ENCODE data around the gene BCL10. TPM values are rescaled to one million over a fixed set of nuclear protein-coding genes. Genes with fewer than 3 reads are reported as not detected.

BCL10 gene
- total and polyA plus RNA-seq, 2 of the 13 experiments (the other 11 are each of a cell fraction or from before 2014, with no cell fraction given) = 3.7 to 14.1 TPM

DNA sequence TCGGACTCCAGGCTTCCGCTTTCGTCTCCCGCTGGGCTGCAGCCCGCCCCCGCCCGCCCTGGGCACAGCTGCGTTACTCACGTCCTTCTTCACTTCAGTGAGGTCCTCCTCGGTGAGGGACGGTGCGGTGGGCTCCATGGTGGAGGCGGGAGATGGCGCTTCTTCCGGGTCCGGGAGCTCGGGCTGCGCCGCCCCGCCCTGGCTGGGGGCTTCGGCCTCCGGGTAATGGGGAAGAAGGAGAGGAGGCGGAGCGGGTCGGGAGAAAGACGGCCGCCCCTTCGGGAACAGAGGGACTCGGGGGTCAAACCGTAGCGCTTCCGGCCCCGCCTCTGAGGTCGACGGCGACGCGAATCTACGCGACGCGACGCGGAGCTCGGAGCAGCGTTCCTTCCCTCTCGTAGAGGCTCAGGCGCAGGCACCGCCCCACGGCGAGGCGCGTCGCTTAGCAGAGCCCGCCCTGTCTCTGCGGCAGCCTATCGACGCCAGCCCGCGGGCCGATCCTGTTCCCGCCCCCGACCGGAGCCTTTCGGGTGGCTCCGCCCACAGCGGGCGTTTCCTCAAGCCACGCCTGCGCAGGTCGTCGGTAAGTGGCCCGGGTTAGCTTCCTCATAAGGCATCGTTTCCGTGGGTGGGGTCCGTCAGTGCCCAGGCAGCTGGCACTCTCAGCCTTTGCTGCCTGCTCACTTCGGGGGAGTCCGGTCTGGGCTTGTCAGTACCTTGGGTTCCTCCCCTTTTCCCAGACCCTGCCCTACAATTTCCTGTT, at the start of gene BCL10 (continued):
- TF ChIP-seq YEATS2 (CRISPR knock-in tag; IDR thresholded peaks at IDR 0.05; ENCODE audit: borderline replicate concordance) (peak; percentile 76), ZNF674 (CRISPR knock-in tag; IDR thresholded peaks at IDR 0.05; ENCODE audit: low read depth) (no peak), ZSCAN21 (CRISPR knock-in tag; IDR thresholded peaks at IDR 0.05; ENCODE audit: borderline replicate concordance) (peak; percentile 63), SP4 (CRISPR knock-in tag; IDR thresholded peaks at IDR 0.05) (peak; percentile 98), ZNF670 (CRISPR knock-in tag; IDR thresholded peaks at IDR 0.05; ENCODE audit: borderline replicate concordance) (no peak), SMAD1 (CRISPR knock-in tag; IDR thresholded peaks at IDR 0.05; ENCODE audit: borderline replicate concordance, low read depth) (0 out of 2 replicates have a peak, but pooled peaks have one; percentile 48), MLLT10 (CRISPR knock-in tag; IDR thresholded peaks at IDR 0.05) (no peak), FOXJ3 (CRISPR knock-in tag; IDR thresholded peaks at IDR 0.05; ENCODE audit: borderline replicate concordance) (no peak), HNRNPL (IDR thresholded peaks at IDR 0.05; ENCODE audit: low read depth, low read length) (no peak), ZNF24 (IDR thresholded peaks at IDR 0.05) (no peak), ZMYM2 (CRISPR knock-in tag; IDR thresholded peaks at IDR 0.05) (no peak), SMARCC2 (IDR thresholded peaks at IDR 0.05) (no peak), SRSF4 (IDR thresholded peaks at IDR 0.05; ENCODE audit: low read depth, low read length, poor library complexity, severe bottlenecking) (no peak)
- TF ChIP-seq, protein P1, sequence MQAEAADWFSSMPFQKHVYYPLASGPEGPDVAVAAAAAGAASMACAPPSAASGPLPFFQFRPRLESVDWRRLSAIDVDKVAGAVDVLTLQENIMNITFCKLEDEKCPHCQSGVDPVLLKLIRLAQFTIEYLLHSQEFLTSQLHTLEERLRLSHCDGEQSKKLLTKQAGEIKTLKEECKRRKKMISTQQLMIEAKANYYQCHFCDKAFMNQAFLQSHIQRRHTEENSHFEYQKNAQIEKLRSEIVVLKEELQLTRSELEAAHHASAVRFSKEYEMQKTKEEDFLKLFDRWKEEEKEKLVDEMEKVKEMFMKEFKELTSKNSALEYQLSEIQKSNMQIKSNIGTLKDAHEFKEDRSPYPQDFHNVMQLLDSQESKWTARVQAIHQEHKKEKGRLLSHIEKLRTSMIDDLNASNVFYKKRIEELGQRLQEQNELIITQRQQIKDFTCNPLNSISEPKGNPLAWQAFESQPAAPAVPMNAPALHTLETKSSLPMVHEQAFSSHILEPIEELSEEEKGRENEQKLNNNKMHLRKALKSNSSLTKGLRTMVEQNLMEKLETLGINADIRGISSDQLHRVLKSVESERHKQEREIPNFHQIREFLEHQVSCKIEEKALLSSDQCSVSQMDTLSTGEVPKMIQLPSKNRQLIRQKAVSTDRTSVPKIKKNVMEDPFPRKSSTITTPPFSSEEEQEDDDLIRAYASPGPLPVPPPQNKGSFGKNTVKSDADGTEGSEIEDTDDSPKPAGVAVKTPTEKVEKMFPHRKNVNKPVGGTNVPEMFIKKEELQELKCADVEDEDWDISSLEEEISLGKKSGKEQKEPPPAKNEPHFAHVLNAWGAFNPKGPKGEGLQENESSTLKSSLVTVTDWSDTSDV (CRISPR knock-in tag; IDR thresholded peaks at IDR 0.05) = no peak
- TF ChIP-seq, protein P2, sequence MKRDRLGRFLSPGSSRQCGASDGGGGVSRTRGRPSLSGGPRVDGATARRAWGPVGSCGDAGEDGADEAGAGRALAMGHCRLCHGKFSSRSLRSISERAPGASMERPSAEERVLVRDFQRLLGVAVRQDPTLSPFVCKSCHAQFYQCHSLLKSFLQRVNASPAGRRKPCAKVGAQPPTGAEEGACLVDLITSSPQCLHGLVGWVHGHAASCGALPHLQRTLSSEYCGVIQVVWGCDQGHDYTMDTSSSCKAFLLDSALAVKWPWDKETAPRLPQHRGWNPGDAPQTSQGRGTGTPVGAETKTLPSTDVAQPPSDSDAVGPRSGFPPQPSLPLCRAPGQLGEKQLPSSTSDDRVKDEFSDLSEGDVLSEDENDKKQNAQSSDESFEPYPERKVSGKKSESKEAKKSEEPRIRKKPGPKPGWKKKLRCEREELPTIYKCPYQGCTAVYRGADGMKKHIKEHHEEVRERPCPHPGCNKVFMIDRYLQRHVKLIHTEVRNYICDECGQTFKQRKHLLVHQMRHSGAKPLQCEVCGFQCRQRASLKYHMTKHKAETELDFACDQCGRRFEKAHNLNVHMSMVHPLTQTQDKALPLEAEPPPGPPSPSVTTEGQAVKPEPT (CRISPR knock-in tag; IDR thresholded peaks at IDR 0.05; ENCODE audit: low read depth) = no peak
- TF ChIP-seq, protein P3, sequence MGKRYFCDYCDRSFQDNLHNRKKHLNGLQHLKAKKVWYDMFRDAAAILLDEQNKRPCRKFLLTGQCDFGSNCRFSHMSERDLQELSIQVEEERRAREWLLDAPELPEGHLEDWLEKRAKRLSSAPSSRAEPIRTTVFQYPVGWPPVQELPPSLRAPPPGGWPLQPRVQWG (CRISPR knock-in tag; IDR thresholded peaks at IDR 0.05; ENCODE audit: borderline replicate concordance, low read depth) = no peak
- TF ChIP-seq, protein P4, sequence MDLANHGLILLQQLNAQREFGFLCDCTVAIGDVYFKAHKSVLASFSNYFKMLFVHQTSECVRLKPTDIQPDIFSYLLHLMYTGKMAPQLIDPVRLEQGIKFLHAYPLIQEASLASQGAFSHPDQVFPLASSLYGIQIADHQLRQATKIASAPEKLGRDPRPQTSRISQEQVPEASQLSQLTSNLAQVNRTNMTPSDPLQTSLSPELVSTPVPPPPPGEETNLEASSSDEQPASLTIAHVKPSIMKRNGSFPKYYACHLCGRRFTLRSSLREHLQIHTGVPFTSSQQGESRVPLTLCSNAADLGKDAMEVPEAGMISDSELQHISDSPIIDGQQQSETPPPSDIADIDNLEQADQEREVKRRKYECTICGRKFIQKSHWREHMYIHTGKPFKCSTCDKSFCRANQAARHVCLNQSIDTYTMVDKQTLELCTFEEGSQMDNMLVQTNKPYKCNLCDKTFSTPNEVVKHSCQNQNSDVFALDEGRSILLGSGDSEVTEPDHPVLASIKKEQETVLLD (CRISPR knock-in tag; IDR thresholded peaks at IDR 0.05; ENCODE audit: low read depth) = peak; percentile 54; the same call in 1 of the 2 replicates
- TF ChIP-seq, protein P5, sequence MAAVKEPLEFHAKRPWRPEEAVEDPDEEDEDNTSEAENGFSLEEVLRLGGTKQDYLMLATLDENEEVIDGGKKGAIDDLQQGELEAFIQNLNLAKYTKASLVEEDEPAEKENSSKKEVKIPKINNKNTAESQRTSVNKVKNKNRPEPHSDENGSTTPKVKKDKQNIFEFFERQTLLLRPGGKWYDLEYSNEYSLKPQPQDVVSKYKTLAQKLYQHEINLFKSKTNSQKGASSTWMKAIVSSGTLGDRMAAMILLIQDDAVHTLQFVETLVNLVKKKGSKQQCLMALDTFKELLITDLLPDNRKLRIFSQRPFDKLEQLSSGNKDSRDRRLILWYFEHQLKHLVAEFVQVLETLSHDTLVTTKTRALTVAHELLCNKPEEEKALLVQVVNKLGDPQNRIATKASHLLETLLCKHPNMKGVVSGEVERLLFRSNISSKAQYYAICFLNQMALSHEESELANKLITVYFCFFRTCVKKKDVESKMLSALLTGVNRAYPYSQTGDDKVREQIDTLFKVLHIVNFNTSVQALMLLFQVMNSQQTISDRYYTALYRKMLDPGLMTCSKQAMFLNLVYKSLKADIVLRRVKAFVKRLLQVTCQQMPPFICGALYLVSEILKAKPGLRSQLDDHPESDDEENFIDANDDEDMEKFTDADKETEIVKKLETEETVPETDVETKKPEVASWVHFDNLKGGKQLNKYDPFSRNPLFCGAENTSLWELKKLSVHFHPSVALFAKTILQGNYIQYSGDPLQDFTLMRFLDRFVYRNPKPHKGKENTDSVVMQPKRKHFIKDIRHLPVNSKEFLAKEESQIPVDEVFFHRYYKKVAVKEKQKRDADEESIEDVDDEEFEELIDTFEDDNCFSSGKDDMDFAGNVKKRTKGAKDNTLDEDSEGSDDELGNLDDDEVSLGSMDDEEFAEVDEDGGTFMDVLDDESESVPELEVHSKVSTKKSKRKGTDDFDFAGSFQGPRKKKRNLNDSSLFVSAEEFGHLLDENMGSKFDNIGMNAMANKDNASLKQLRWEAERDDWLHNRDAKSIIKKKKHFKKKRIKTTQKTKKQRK (IDR thresholded peaks at IDR 0.05; ENCODE audit: low read length) = no peak
